Measurements from ENCODE around the gene VTI1A.

DNA sequence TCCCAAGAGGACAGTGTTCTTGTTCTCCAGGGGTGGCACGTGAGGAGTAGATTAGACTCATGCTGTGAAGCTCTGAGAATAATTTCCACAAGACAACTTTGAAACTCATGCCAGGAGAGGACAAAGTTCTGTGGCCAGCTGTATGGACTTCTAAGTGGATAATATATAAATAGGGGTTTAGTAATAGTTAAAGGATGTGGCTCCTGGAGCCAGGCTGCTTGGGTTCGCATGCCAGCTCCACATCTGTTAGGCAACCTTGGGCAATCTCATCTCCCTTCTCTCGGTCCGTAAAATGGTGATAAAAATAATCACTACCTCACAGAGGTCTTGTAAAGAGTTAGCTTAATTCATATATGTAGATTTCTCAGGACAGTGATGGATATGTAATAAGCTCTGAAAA, 37.3 kb upstream of the VTI1A start:
- TF ChIP-seq POLR2G (IDR thresholded peaks at IDR 0.05; ENCODE audit: low read depth, low read length) (no peak), MED8 (CRISPR knock-in tag; IDR thresholded peaks at IDR 0.05; ENCODE audit: insufficient replicate concordance) (no peak), ZNF354B (CRISPR knock-in tag; IDR thresholded peaks at IDR 0.05) (no peak), ZNF331 (CRISPR knock-in tag; IDR thresholded peaks at IDR 0.05) (no peak)
- TF ChIP-seq, protein P1, sequence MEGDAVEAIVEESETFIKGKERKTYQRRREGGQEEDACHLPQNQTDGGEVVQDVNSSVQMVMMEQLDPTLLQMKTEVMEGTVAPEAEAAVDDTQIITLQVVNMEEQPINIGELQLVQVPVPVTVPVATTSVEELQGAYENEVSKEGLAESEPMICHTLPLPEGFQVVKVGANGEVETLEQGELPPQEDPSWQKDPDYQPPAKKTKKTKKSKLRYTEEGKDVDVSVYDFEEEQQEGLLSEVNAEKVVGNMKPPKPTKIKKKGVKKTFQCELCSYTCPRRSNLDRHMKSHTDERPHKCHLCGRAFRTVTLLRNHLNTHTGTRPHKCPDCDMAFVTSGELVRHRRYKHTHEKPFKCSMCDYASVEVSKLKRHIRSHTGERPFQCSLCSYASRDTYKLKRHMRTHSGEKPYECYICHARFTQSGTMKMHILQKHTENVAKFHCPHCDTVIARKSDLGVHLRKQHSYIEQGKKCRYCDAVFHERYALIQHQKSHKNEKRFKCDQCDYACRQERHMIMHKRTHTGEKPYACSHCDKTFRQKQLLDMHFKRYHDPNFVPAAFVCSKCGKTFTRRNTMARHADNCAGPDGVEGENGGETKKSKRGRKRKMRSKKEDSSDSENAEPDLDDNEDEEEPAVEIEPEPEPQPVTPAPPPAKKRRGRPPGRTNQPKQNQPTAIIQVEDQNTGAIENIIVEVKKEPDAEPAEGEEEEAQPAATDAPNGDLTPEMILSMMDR (CRISPR knock-in tag; IDR thresholded peaks at IDR 0.05): no peak

Data from HepG2 (cell line).